HCEC 1CT (cell line): ENCODE measurements around the gene RPL36A.

Experiments used
- DNase-seq: peaks from one replicate; pipeline ENCODE4 v3.0.0-alpha.2; 2017

Gene RPL36A

DNA sequence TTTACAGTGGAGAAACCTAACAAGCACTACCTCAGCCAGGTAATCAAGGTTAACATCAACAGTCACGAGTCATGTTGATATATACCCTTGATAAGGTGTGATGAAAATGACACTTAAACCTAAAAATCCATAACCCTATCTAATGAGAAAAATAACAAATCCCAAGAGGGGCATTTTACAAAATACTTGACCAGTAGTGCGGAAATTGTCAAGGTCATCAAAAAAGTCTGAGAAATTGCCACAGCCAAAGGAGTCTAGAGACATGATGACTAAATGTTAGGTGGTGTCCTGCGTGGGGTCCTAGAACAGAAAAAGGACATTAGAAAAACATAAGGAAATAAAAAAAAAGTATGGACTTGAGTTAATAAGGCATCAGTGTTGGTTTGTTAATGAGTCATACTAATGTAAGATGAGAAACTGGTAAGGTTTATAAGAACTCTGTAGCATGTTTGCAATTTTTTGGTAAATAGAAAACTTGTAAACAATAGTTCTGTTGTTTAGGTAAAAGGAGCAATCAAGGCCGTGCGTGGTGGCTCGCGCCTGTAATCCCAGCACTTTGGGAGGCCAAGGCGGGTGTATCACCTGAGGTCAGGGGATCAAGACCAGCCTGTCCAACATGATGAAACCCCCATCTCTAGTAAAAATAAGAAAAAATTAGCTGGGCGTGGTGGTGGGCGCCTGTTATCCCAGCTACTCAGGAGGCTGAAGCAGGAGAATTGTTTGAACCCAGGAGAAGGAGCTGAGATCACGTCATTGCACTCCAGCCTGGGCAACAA lies 2.9 kb downstream of the RPL36A start:
- DNase-seq: no peak

DNA sequence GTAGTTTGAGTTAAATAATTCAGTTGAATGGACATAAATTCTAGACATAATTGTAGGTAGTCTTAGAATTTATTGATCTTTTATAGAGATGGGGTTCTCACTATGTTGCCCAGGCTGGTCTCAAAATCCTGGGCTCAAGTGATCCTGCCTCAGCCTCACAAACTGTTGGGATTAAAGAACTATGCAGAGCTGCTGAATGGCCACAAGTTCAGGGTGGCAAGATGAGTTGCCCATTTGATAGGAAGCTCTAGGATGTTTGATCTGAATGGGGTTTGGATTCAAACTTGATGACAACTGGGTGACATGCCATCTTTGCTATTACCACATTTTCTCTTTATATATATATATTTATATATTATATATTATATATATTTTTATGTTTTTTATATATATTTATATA lies 3.6 kb downstream of the RPL36A start:
- no peak for DNase-seq

DNA sequence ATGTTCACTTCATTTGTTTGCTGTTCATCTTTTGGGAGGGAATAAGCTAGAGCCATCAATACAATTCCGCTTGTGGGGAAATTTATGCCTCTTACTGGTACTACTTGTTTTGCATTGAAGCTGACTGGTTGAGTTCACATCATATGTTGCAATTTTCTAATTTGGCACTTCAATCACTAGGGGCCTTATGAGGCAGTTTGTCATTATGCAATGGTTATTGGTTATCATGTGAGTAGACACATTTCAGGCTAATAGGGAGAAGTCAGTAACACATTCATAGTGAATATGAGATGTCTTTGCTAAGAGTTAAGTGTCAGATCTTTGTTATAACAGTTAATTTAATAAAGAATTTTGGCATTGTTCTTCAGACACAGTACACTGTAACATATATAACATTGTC lies 5.0 kb downstream of the RPL36A start:
- DNase-seq: peak; percentile 17

DNA sequence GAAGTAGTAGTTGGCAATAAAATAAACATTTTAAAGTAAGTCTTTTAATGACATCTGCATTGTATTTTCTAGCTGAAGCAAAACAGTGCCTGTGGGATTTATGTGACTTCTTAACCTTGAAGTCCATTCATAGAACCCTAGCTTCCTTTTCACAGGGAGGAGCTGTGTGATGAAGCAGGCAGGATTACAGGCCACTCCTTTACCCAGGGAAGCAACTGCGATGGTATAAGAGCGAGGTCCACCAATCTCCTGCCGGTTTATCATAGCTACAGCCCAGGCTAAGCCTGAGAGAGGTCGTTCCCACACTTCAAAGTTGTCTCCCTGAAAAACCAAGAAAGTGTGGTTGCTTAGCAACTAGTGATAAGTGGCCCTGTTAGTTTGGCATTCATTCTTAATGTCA lies 7.0 kb downstream of the RPL36A start:
- no peak for DNase-seq

DNA sequence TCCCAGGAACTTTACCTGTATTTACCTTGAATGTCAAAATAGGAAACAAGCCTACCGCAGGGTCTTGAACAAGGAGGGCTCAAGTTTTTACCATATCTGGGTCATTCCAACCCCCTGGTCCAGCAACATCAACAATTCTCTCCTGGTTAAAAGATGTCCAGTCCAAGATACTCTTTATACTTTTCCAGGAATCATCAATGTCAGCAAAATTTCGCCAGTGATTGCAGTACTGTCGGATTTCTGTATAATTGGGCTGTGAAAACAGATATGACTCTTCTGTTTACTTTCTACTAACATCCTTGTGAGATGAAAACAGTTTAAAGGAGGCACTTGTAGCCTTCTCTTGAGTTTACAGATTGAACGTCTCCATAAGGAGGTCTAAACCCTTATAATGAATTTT lies 7.9 kb downstream of the RPL36A start:
- no peak for DNase-seq

DNA sequence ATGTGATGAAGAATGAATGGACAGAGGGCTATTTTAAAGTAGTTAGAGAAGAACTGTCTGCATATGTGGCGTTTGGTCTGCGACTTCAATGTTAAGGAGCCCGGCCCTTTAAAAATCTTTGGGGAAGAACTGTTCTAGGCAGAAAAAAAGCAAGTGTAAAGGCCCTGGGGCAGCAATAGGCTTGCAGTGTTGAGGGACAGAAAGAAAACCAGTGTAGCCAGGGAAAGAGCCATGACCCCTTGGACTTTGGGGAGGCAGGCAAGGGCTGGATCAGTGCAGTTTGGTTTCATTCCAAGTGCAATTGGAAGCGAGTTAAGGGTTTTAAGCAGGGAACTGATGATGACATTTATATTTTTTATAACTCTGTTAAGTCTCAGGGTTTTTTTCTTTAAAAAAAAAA lies 9.0 kb downstream of the RPL36A start:
- no peak for DNase-seq

DNA sequence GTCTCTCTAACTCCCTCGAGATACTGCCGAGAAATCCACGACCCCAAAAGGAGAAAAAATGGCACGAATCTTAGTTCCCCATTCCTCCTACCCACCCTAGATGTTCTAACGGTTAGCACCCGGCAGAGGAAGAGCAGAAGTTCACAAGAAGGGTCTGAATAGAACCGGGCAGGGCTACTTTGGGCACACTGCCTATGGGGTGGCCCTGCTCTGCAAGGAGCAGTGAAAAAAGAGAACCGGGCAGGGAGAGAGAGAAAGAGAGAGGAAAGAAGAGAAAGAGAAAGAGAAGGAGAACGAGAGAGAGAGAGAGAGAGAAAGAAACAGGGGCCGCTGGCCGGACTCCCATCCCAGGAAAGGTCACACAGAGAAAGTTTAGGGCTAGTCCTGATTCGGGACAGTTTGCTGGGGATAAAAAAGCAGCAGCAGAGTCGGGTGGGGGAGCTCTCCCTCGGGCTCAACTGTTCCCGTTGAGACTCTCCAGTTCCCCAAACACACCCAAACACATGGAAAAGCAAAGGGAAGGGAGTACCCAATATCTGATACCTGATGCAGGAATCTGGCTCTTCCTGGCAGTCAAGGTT lies 16.4 kb downstream of the RPL36A start:
- no peak for DNase-seq

DNA sequence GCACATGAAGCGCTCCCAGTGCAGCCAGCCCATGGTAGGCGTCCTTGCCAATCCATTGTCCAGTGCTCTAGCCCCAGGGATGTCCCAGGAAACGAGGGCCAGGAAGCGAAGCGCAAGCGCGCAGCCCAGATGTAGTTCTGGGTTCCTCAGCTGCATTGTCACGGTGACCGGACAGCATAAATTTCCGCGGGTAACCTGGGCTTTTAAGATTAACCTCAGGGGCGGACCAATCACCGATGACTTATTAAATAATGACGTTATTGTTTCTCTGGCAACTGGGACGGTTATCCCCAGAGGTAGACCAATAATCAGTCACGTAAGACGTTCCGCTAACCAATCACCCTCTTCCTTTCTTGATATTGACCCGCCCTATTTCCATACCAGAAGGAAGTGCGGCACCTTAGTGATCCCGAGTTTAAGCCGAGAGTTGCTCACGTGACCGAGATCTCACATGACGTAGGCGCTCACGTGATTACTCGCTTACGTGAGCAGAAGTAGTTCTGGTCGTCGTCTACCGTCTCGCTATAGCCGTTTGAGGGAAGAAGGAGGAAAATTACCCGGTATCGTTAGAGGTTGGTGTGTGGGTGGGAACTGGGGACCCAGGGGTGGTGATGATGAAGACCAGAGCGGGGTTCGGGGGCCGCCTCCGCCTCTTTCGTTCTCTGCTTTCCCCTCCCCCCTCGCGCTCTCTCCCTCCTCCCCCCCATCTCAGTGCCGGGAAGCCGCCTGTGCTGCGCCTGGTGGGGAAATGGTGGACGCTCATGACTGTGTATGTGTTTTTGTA lies 17.1 kb downstream of the RPL36A start, which contains the start of the genes GLA and HNRNPH2:
GLA (minus strand) TSS at position 178 of the 784 bp plus-strand sequence; CDS start at position 156, 22 bp downstream.
HNRNPH2 (plus strand) TSS at position 475 of the 784 bp plus-strand sequence. CDS start 3,767 bp downstream, outside the sequence.
- peak; percentile 96 for DNase-seq

DNA sequence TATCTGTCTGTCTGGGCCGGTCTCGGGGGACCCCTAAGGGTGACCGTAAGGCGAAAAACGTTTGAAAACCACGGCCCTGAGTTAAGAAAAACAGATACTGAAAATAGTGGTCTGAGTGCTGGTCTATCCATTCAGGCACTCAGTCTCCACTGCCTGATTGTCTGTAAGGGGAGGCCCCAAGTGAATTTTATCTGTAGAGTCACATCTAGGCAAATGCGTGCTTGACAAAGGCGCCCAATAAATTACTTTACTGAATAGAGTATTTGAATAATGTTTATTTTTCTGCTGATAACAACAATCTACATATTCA lies 17.7 kb downstream of the RPL36A start:
- DNase-seq: no peak

DNA sequence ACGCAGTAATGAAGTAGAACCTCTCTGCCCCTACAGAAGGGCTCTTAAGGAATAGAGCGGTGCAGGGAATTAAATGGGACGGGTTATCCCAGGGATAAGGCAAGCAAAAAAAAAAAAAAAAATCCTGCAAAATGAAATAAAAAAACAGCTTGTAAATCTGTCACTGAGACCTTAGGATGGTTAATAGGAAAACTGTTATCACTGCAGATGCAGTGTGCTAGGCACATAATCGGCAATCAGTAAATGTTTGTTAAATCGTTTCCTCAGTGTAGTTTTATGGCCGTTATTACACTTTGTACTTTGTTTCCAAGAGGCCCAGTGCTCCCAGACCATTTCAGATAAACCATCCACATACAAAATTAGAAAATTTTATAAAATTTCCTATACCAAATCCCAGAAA lies 18.2 kb downstream of the RPL36A start:
- DNase-seq: no peak

DNA sequence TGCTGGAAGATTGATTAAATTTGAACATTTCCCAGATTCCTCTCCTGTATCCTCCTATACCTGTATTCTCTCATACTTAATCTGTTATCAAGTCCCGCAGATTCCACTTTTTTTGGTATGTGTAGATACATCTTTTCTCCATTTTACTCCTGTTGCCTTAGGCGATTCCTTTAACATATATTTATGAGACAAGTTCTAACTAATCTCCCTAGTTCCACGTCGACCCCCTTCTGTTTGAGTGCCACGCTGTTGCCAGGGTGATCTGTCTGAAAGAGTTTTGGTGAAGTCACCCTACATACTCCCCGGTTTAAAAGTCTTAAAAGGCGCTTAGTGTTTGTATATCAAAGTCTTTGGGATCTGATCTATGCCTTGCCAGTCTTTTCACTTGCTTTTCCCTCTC lies 19.6 kb downstream of the RPL36A start:
- no peak for DNase-seq

DNA sequence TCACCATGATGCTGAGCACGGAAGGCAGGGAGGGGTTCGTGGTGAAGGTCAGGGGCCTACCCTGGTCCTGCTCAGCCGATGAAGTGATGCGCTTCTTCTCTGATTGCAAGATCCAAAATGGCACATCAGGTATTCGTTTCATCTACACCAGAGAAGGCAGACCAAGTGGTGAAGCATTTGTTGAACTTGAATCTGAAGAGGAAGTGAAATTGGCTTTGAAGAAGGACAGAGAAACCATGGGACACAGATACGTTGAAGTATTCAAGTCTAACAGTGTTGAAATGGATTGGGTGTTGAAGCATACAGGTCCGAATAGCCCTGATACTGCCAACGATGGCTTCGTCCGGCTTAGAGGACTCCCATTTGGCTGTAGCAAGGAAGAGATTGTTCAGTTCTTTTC lies 21.2 kb downstream of the RPL36A start:
- no peak for DNase-seq

DNA sequence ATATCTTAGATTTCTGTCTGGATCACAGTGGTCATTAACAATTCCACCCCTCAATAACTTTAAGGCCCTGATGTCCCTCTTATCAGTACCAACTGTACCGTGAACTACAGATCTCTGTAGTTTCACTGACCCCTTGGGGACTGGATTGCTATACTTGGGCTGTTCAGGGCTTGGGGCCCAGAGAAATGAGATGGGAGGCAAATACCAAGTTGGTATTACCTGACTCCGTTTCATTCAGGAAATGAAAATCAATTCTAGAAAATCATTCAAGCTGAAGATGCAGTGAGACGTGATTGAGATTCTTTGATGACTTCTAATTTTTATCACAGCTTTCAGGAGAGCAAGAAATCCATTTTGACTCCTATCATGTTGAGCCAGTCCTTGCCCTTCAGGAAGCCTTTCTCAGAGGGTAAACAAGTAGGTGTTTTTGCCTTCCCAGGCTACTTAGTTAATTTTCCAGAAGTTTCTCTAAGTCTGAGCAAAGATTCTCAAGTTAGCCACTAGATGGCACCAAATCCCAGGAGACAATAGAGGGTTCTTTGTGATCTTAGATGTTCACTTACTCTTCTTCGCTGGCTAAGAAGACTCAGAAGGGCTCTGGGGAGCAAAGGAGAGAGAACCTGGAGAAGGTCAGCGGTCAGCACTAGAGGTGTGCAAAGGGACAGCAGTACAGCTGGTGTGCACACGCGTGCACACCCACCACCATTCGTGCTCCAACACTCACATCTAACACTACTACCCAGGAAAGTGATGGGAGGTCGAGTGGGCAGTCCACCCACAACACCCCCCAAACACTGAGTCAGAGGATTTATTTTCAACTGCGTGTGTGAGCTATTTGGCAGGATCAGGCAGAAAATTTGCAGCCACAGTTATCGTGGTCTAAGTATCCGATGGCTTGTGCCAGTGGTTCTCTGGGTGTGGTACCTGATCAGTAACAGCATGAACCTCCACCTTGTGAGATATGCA lies 24.7 kb downstream of the RPL36A start:
- peak; percentile 58 for DNase-seq

DNA sequence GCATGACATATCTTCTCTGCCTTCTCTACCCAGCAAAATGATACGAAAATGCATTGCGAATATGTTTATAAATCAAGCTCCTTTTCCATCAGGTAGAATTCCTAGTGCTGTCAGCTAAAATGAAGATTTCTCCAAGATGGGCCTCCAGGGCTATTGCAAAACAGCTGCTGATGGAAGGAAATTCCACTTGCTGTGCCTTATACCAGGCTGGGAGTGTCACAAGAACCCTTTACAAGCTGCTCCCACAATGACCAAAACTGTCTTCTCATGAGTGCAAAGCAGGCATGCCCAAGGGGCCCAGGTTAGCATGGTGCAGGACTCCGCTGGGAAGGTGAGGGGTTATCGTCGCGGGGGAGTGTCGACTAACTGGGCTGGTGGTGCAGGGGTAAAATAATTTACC lies 25.9 kb downstream of the RPL36A start:
- no peak for DNase-seq

DNA sequence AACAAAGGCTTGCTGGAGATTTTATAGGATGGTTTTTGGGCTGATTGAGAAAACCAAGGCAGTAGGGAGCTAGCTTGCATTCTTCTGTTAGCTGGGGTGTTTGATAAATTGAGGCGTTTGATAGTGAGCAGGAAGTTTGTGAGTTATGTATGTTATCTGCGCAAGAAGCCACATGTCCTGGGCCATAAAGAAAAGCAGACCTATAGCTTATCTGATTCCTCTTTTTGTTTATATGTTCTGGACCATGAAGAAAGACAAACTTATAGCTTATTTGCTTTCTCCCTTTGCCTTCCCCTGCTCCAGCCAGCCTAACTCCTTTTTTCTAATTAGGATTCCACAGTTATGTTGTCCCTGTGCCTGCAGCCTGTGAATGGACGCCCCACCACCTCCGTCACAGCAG lies 26.4 kb downstream of the RPL36A start:
- no peak for DNase-seq

DNA sequence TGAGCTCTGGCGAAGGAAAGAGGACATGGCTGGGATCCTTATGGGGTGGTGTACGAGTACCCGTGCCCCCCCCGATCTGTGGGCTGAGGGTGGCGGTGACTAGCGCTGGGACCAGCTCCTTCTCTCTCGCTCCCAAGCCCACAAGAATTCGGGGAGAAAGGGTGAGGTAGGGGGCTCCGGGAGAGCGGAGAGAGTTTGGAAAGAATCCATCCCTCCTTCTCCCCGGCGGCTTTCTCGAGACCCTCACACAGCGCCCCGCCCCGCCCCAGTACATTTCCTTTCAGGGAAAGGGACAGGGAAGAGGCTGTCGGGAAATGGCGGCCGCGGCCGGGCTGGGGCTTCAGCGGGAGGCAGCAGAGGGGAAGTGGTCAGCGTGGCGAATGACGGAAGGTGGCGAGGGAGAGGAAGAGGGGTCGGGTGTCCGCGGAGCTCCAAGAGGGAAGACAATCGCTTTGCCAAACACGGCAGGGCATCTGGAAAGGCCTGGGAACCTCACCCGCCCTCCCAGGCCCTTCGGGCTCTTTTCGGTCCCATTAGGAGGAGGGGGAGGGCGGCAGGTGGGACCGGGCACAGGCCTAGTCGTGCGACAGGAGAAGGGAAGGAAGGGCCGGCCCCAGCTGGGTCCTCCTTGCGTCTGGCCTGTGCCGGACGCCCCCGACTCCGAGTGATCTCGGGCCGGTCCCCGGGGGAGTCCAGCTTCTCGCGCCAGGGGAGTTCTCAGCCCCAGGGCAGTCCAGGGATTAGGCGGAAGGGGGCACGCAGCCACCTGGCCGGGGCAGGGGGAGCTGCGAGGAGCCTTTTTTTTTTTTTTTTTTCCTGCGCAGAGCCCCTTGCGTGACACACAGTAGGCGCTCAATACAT lies 27.4 kb downstream of the RPL36A start:
- DNase-seq: peak; percentile 41

DNA sequence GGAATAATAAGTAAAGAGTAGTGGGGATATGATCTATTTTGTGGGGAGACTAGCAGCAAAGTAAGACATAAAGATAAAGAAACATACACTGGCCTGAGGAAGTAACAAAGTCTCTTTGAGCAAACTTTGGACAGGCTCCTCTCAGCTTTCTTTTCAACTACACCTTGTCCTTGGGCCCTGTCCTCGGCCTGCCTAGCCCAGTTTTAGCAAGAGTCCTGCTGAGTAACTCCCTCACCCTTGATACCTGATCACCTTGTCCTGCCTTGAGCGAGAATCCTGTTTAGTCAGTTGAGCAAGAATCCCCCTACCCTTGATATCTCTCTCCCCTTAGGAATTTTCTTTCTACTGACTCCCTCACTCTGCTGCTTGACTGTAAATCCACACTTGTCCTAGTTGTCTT lies 28.7 kb downstream of the RPL36A start:
- no peak for DNase-seq

DNA sequence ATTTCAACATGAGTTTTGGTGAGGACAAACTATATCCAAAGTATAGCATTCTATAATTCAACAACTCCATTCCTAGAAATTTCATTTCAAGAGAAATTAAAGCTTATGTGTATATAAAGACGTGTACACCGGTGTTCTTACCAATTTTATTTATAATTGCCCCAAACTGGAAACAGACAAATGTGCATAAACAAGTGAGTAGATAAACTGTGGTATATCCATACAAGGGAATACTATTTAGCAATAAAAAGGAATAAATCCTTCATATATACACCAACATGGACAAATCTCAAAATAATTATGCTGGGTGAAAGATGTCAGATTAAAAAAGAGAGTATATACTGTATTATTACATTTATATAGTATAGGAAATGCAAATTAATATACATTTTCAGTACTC lies 37.1 kb downstream of the RPL36A start:
- no peak for DNase-seq

DNA sequence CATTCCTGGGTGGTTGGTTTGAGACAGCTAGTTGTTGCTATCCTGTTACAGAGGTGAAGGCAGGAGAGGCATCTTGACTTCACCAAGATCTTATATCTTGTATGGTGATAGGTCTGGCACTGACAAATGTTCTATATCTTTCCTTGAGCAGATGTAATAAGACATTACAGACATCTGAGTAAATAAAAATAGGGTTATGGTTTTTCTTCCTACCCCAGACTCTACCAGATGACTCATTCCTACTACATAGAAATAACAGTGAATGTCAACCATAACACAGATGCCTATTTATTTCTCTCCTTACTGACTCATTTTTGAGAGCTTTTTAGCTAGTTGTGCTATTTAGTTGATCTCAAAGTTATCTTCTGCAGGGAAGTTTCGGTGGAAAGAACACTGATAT lies 39.1 kb downstream of the RPL36A start:
- peak; percentile 68 for DNase-seq

DNA sequence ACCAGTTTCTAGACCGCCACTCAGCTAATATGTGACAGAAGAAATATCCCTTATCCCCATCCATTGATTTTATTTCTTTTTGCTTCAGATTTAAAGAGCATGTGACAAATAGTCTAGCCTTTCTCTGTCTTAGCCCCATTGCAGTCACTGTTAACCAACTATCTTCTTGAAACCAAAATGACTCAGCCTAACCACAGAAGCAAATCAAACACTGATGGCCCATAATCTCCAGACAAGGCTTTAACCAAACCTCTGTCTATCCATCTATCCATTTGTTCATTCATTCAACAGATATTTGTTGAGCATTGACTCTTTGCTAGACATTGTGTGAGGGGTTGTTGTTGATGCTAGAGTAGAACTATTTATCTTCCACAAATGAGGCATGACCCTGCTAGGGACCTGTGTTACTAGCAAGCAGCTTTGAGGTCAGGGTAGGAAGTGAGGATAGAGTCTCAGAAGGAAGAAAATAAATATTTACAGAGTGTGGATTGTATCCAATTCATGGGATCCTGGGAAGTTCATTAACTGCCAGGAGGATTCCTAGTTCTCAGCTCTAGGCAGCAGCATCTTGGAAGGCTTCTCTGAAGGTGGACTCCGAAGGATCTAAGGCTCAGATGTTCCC lies 39.8 kb downstream of the RPL36A start:
- DNase-seq: peak; percentile 61

DNA sequence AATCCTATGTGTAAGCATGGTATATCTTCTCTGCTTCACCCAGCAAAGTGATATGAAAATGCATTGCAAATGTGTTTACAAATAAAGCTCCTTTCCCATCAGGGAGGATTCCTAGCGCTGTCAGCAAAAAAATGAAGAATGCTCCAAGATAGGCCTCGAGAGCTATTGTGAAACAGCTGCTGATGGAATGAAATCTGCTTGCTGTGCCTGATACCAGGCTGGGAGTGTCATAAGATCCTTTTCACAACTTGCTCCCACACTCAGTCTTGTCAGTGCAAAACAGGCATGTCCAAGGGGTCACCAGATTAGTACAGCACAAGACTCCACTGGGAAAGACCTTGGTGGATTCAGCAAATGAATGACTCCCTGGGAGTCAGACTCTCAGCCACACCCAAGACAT lies 51.3 kb downstream of the RPL36A start:
- no peak for DNase-seq
